NT2/D1 (cell line): ENCODE results near the gene OPTN.

ENCODE experiments used
- SUZ12 ChIP-seq: IDR thresholded peaks from 2 replicates; pipeline ENCODE4 v1.6.1; 2011; ENCODE audit not compliant: insufficient read length, insufficient read depth; ENCODE audit errors: extremely low read depth
- YY1 ChIP-seq: IDR thresholded peaks from 2 replicates; pipeline ENCODE4 v1.6.1; 2011; ENCODE audit not compliant: insufficient read length, insufficient read depth
- ZNF274 ChIP-seq: IDR thresholded peaks from 2 replicates; pipeline ENCODE4 v1.6.1; 2011; ENCODE audit warnings: mild to moderate bottlenecking, low read depth, low read length

DNA sequence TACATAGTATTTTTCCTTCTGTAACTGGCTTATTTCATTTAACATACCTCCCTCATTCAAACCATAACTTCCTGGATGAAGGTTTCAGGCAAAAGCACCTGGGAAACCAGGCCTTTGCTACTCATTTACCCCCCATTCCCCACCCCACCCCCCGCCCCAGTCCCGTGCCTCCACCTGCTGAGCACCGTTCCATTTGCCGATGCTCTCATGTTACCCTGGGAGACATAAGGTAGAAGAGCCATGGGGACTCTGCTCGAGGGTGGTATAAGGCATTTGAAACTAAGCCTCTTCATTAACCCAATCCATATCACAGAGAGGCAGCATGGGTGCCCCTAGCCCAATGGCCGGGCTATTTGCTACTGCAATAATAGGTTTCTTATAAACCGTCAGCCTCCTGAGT, 39.2 kb downstream of the OPTN start:
- no peak for TF ChIP-seq YY1
- TF ChIP-seq ZNF274: no peak
- no peak for TF ChIP-seq SUZ12
